GM12801 (cell line): ENCODE measurements around the gene MRGPRX2.

Experiments used
- TF ChIP-seq, protein P1 (sequence below): IDR thresholded peaks from one replicate; pipeline ENCODE4 v1.5.1; 2011; ENCODE audit warnings: control low read depth; ENCODE audit not compliant: insufficient read length; ENCODE audit errors: extremely low read depth

MRGPRX2 gene

DNA sequence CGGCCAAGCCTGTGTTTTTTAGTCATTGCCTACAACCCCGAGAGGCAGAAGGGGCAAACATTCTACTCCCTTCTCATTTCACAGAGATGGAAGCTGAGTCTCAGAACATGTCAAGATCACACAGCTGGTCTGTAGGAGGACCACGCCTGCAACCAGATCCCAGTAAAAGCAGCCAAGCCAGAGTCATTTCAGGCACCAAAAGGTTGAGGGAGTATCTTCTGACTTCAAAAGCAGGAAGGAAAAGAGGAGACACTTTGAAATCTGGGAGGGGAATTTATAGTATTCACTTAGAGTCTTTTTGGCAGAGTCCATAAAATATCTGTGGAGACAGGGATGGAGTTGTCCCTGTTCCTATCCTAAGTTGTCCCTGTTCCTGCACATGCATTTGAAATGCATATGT, 38.6 kb upstream of the MRGPRX2 start:
- TF ChIP-seq, protein P1, sequence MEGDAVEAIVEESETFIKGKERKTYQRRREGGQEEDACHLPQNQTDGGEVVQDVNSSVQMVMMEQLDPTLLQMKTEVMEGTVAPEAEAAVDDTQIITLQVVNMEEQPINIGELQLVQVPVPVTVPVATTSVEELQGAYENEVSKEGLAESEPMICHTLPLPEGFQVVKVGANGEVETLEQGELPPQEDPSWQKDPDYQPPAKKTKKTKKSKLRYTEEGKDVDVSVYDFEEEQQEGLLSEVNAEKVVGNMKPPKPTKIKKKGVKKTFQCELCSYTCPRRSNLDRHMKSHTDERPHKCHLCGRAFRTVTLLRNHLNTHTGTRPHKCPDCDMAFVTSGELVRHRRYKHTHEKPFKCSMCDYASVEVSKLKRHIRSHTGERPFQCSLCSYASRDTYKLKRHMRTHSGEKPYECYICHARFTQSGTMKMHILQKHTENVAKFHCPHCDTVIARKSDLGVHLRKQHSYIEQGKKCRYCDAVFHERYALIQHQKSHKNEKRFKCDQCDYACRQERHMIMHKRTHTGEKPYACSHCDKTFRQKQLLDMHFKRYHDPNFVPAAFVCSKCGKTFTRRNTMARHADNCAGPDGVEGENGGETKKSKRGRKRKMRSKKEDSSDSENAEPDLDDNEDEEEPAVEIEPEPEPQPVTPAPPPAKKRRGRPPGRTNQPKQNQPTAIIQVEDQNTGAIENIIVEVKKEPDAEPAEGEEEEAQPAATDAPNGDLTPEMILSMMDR, result no peak

DNA sequence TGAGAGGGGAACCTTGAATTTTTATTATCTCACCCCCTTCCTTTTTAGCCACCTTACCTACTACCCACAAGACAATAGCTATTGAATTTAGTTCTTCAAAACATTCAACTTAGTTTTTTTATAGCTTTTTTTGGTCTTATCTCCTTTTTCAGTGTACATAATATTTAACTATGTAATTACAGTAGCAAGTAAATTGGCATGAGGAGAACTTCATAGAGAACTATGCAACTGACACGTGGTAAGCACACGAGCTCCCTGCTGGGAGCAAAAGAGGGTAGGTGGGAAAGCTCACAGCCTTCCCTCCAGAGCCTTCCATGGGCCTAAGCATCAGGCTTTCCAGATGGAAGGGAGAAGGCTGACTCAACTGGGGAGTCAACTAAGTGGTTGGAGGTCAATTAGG, 34.3 kb upstream of the MRGPRX2 start:
- TF ChIP-seq, protein P1, result no peak

DNA sequence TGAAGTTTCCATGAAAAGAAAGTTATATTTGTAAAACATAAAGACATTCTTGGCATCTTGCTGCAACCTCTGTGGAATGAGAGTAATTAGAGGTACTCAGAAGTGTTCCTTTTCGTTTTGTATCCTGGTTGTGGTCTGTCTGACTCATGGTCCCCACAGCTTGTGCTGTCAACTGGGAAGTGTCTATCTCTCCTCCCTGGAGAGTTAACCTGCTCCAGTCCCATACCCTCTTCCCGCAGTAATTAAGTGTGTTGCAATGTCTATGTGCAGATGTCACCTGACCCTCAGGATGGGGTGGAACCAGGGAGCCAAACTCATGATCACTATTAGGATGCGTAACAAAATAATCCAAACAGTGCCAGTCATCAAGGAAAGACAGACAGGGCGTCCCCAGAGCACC, 33.5 kb upstream of the MRGPRX2 start:
- TF ChIP-seq, protein P1, result no peak

DNA sequence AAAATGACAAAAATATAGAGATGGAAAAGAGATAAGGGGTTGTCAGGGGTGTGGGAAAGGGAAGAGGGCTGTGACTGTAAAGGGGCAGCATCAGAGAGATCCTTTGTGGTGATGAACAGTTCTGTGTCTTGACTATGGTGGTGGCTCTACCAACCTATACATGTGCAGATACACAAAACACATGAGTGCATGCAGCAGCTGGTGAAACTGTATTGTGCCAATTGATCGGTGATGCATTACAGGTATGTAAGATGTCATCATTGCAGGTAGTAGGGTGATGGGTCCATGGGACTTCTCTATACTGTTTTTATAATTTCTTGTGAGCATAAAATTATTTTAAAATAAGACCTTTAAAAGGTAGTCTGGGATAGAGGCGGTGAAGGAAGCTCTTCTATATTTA, 32.3 kb upstream of the MRGPRX2 start:
- TF ChIP-seq, protein P1, result no peak

DNA sequence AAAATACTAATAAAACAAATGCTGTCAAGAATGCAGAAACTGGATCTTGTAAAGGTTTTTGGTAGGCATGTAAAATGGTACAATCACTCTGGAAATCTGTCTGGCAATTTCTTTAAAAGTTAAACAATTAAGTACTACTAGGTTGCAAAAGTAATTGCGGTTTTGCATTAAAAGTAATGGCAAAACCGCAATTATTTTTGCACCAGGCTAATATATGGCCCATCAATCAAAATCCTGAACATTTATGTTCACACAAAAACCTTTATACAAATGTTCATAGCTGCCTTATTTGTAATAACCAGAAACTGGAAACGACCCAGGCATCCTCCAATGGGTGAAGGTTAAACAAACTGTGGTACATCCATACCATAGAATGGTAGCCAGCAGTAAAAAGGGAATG, 31.8 kb upstream of the MRGPRX2 start:
- TF ChIP-seq, protein P1, result no peak

DNA sequence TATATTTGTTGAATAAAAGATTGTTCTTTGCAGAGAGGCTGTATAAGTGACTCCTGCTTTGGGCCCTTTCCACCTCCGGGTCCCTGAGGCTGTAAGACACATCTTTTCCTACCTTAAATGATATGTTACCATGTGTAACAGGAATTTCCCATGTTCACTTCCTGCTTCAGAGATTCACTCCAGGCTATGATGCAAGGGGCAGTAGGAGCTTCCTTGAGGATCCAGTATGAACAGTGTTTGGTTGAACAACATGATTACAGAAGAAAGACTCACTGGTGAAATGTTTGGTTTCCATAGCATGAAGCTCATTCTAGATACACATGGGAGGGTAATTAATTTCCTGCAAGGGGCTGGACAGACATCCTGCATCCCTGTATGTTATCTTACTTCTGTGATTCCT, 30.8 kb upstream of the MRGPRX2 start:
- TF ChIP-seq, protein P1, result no peak

DNA sequence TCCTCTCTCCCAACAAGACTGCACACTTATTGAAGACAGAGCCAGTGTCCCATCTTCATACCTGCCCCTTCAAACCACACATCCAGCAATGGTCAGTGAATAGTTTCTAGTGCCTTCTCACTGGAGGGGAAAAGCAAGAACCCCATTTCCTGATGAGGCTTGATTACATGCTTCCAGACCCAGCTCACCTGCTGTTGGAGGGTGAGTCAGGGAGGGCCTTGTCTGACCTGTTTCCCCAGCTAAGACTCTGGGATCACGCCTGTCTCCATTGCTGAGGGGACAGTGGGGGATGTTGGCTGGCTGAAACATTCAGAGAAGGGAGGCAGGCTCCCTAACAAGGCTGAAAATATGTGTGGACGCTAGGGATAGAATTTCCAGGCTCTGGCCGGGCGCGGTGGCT, 28.9 kb upstream of the MRGPRX2 start:
- TF ChIP-seq, protein P1, result no peak

DNA sequence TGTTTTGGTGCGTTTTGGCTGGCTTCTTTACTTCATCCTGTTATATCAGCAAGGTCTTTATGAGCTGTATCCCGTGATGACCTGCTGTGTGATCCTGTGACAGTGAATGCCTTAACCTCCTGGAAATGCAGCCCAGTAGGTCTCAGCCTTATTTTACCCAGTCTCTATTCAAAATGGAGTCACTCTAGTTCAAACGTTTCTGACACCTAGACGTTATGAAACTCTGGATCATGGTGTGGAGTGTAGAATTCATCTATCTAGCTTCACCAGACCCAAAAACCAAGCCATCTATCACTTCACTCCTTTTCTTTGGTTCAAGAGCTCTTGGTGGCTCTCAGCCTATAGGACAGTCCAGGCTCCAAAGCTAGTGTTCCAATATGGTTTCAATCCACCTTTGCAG, 28.3 kb upstream of the MRGPRX2 start:
- TF ChIP-seq, protein P1, result no peak
